Suprapubic skin (tissue), 4 donors: ENCODE data around the gene HOXB6. TPM values are rescaled to one million over a fixed set of nuclear protein-coding genes. Genes with fewer than 3 reads are reported as not detected.

Source experiments
- DNase-seq, 2 donors: peaks; one replicate each; pipeline ENCODE4 v3.0.0-alpha.2; 2019; ENCODE audit warnings: low spot score in 2 of 2
- H3K27ac ChIP-seq: fragments of 200-600 bp; sonication (generic); one replicate; pipeline ENCODE4 v1.5.1; 2019
- H3K27me3 ChIP-seq: fragments of 200-600 bp; sonication (generic); one replicate; pipeline ENCODE4 v1.5.1; 2019
- H3K36me3 ChIP-seq: fragments of 200-600 bp; sonication (generic); one replicate; pipeline ENCODE4 v1.5.1; 2019
- H3K4me1 ChIP-seq: fragments of 200-600 bp; sonication (generic); one replicate; pipeline ENCODE4 v1.5.1; 2019
- H3K4me3 ChIP-seq: fragments of 200-600 bp; sonication (generic); one replicate; pipeline ENCODE4 v1.5.1; 2019; ENCODE audit warnings: mild to moderate bottlenecking
- H3K9me3 ChIP-seq: fragments of 200-600 bp; sonication (generic); one replicate; pipeline ENCODE4 v1.5.1; 2019
- EP300 ChIP-seq: sonication (generic); formaldehyde crosslinking; IDR thresholded peaks from one replicate; pipeline ENCODE4 v1.6.1; 2017; ENCODE audit warnings: antibody characterized with exemption
- POLR2A ChIP-seq, 2 donors: fragments of 450-650 bp; IDR thresholded peaks; one replicate each; pipeline ENCODE4 v1.6.1; 2017; ENCODE audit warnings: antibody characterized with exemption in 2 of 2, mild to moderate bottlenecking in 2 of 2, moderate library complexity in 2 of 2
- POLR2AphosphoS5 ChIP-seq, 3 donors: sonication (generic); formaldehyde crosslinking; IDR thresholded peaks; one replicate each; pipeline ENCODE4 v1.6.1; 2017; ENCODE audit warnings: antibody characterized with exemption in 3 of 3
- WGBS: methylation state at CpG from one replicate; pipeline ENCODE4 v1.1.5; 2018; 5-methylcytosine and 5-hydroxymethylcytosine counted together
- total RNA-seq, 4 donors: library from RNA; depleted of rRNA; stranded (reverse); fragments of >200 nt; gene quantifications; one replicate each; pipeline ENCODE4 v1.1.0, GENCODE V29; 2016
- TF ChIP-seq, protein P1 (sequence below), 2 donors: fragments of 200-600 bp in 1 of 2; fragments of 450-650 bp in 1 of 2; sonication (generic) in 1 of 2; IDR thresholded peaks; one replicate each; pipeline ENCODE4 v1.5.1; 2016 to 2019; ENCODE audit warnings: antibody characterized with exemption in 2 of 2, mild to moderate bottlenecking in 1 of 2, moderate library complexity in 1 of 2

The HOXB6 gene
- total RNA-seq, 4 donors from 2014 or later, result 0.39 to 4.5 (median 1.3) TPM; not detected in 1

DNA sequence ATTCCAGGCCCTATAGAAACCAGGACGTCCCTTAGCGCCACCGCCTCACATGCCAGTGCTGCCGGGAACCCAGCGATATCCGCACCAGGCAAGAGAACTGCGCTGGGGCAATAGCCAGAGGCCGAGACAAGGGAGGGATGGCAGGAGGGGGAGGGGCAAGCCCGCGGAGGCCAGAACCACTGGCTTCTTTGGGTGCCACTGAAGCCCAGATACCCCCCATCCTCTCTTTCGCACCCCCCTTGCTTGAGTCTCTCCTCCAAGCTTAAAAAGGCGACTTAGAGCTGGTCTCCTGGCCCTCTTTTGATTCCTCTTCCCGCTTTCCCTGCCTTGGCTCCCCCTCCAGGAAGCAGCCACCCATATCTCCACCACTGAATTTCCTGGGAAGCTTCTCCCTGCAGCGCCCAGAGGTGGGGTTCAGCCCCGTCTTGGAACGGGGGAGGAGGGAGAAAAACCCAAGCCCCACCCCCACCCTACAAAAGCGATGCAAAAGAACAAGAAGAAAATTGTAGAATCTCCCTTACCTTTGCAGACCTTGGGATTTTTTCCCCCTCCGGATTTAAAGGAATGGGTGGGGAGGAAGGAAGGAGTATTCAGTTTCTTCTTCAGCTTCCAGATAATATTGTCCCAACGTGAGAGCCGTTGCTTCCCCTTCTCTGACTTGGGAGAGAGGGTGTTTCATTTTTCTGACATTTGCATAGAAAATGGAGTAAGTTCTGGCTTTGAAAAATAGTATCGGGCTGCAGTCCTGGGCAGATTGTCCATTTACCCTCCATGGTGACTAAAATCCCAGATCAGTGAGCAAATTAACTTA, 622 bp downstream of the HOXB6 start:
- peaks cover 68% of the 10 kb centered on the region for H3K27me3 ChIP-seq
- WGBS, result 13% methylated on average over 21 of the region's 21 CpGs
- peaks cover 34% of the 10 kb centered on the region for H3K4me1 ChIP-seq
- no peaks in the 10 kb centered on the region for H3K36me3 ChIP-seq
- H3K27ac ChIP-seq, result peak overlapping the region; percentile 72
- H3K4me3 ChIP-seq, result peak overlapping the region; percentile 54
- no peaks in the 10 kb centered on the region for H3K9me3 ChIP-seq
- no peak for TF ChIP-seq POLR2AphosphoS5 (IDR thresholded peaks at IDR 0.05)
- peak in 1 of 2 donors; percentile 14 for TF ChIP-seq POLR2A (IDR thresholded peaks at IDR 0.05)
- TF ChIP-seq, protein P1, sequence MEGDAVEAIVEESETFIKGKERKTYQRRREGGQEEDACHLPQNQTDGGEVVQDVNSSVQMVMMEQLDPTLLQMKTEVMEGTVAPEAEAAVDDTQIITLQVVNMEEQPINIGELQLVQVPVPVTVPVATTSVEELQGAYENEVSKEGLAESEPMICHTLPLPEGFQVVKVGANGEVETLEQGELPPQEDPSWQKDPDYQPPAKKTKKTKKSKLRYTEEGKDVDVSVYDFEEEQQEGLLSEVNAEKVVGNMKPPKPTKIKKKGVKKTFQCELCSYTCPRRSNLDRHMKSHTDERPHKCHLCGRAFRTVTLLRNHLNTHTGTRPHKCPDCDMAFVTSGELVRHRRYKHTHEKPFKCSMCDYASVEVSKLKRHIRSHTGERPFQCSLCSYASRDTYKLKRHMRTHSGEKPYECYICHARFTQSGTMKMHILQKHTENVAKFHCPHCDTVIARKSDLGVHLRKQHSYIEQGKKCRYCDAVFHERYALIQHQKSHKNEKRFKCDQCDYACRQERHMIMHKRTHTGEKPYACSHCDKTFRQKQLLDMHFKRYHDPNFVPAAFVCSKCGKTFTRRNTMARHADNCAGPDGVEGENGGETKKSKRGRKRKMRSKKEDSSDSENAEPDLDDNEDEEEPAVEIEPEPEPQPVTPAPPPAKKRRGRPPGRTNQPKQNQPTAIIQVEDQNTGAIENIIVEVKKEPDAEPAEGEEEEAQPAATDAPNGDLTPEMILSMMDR (IDR thresholded peaks at IDR 0.05), result no peak
- TF ChIP-seq EP300, result no peak
- DNase-seq, result no peak

DNA sequence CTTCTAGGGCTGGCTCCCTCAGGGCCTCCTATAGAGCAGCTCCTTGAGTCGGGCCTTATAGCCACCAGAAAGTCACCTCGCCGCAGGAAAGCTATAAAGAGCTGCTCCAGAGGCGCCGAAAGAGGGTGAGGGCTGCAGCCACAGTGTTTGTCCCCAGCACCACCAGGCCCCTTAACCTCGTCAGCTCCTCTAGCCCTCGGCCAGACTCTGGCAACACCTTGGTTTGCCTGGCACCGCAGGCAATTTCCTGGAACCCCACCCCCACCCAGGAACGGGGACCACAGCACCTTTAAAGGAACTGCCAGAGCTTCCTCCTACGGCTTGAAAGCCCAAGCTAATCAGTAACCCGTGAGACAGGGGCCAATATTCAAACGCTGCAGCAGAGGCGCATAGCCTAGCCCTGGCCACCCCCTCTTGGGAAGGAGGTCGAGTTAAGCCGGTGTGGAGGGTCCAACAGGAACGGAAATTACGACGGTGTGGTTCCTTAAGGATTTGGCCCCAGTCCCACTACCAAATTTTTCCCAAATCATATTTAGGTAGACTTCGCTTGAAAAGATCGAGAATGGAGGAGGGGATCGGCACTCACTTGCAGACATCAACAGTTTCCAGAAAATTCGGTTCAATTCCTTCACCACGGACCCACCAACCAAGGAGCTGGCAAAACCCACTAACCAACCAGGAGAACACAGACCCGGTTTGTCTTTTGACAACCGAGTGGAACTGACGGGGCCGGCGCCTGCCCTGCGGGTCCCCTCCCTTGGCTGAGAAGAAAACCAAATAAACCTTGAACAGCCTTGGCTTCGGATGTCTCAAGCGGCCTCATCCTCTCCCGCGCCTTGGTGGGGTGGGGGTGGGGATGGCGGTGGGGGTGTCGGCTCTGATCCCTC, 3.0 kb downstream of the HOXB6 start:
- H3K36me3 ChIP-seq, result no peaks in the 10 kb centered on the region
- H3K4me3 ChIP-seq, result peak overlapping the region; percentile 54
- H3K4me1 ChIP-seq, result peaks cover 56% of the 10 kb centered on the region
- TF ChIP-seq POLR2A (IDR thresholded peaks at IDR 0.05) (no peak), EP300 (no peak), POLR2AphosphoS5 (IDR thresholded peaks at IDR 0.05) (no peak)
- TF ChIP-seq, protein P1 (IDR thresholded peaks at IDR 0.05), result no peak
- 24% methylated on average over 26 of the region's 35 CpGs for WGBS
- no peak overlapping the region for H3K27ac ChIP-seq
- no peak for DNase-seq
- H3K27me3 ChIP-seq, result peaks cover 83% of the 10 kb centered on the region
- H3K9me3 ChIP-seq, result no peaks in the 10 kb centered on the region

DNA sequence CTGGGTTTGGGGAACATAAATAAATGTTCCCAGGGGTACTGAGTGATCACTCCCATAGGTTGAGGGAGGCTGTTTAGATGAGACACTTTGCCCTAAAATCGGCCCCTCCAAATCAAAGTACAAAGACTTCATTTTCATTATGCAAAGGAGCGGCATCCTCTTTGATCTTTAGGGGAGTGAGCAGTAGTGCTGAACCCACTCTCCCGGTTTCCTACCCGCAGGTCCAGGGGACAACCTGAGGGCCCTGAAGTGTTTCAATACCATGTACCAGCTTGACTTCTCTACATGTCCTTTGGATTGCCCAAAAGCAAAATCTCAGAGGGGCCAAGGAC, 3.6 kb downstream of the HOXB6 start:
- H3K9me3 ChIP-seq, result no peaks in the 10 kb centered on the region
- 42% methylated on average over 3 of the region's 4 CpGs for WGBS
- TF ChIP-seq POLR2AphosphoS5 (IDR thresholded peaks at IDR 0.05), result no peak
- TF ChIP-seq, protein P1 (IDR thresholded peaks at IDR 0.05), result no peak
- TF ChIP-seq POLR2A (IDR thresholded peaks at IDR 0.05), result no peak
- no peak for TF ChIP-seq EP300
- H3K27me3 ChIP-seq, result peaks cover 85% of the 10 kb centered on the region
- H3K27ac ChIP-seq, result no peak overlapping the region
- H3K36me3 ChIP-seq, result no peaks in the 10 kb centered on the region
- no peak overlapping the region for H3K4me3 ChIP-seq
- H3K4me1 ChIP-seq, result peaks cover 62% of the 10 kb centered on the region
- DNase-seq, result no peak

DNA sequence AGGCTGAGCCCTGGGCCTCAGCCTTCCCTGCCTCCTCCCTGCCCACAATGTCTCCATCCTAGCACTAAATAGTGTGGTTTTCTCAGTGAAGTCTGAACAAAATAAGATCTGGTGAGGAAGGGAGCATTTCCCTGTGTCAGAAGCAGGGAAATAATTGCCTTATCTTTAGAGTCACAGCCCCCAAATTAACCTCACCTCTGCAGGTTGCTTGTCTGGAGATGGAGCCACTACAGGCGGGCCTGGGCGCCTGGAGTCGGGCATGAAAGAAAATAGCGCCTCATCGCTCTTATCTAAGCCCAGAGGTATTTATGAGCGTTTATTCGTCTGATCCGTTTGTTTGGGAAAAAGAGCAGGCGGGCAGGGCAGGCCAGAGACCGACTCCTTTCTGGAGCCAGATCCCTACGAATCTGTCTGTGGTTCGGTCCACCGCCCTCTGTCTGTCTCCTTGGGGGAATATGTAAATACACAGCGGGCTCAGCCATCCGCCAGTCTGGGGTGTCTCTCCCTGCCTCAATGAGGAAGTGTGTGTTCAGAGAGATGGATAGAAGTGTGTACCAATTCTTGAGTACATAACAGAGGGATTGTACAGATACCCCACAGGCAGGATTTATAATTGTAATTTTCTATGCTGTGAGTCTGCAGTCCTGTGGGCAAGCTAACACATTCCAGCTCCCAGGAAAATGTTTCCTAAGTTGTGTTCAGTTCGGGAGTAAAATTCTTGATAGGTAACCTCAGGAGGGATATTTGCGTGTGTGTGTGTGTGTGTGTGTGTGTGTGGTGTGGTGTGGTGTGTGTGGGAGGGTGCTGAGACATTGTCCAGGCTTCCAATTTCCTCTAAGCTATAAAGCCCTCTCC, 4.3 kb downstream of the HOXB6 start:
- no peak overlapping the region for H3K4me3 ChIP-seq
- H3K4me1 ChIP-seq, result peaks cover 64% of the 10 kb centered on the region
- no peaks in the 10 kb centered on the region for H3K36me3 ChIP-seq
- no peak for DNase-seq
- H3K27ac ChIP-seq, result no peak overlapping the region
- 73% methylated on average over 16 of the region's 17 CpGs for WGBS
- H3K27me3 ChIP-seq, result peaks cover 83% of the 10 kb centered on the region
- no peak for TF ChIP-seq EP300
- TF ChIP-seq, protein P1 (IDR thresholded peaks at IDR 0.05), result no peak
- TF ChIP-seq POLR2A (IDR thresholded peaks at IDR 0.05), result no peak
- no peak for TF ChIP-seq POLR2AphosphoS5 (IDR thresholded peaks at IDR 0.05)
- no peaks in the 10 kb centered on the region for H3K9me3 ChIP-seq
